ENCODE results near the gene SLC38A6.

DNA sequence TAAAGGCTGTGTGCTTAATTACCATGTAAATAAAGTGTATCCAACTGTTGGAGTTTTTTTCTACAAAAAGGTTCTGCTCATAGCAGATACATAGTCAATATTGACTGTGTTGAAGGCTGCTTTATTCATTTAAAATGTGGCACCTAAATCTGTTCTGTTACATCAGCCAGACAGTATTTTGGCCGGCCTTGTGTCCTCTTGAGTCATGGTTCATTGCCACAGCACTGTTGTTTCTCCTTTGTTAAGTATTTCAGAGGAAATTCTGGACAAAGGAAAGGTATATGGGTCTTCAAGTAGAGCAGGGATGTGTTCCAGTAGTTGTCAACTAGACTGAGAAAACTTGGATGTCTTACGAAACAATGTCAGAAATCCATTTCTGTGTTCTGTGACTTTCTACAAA lies 95.5 kb downstream of the SLC38A6 start:
- TF ChIP-seq, protein P1, sequence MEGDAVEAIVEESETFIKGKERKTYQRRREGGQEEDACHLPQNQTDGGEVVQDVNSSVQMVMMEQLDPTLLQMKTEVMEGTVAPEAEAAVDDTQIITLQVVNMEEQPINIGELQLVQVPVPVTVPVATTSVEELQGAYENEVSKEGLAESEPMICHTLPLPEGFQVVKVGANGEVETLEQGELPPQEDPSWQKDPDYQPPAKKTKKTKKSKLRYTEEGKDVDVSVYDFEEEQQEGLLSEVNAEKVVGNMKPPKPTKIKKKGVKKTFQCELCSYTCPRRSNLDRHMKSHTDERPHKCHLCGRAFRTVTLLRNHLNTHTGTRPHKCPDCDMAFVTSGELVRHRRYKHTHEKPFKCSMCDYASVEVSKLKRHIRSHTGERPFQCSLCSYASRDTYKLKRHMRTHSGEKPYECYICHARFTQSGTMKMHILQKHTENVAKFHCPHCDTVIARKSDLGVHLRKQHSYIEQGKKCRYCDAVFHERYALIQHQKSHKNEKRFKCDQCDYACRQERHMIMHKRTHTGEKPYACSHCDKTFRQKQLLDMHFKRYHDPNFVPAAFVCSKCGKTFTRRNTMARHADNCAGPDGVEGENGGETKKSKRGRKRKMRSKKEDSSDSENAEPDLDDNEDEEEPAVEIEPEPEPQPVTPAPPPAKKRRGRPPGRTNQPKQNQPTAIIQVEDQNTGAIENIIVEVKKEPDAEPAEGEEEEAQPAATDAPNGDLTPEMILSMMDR (IDR thresholded peaks at IDR 0.05), result no peak
- TF ChIP-seq POLR2A (IDR thresholded peaks at IDR 0.05), result no peak
